ENCODE data around the gene DLX5.

DLX5 gene

GRCh38 chr7:96993094-96993865 lies 31.4 kb downstream of the DLX5 start:
- no peak overlapping the region for H3K4me3 ChIP-seq (ENCODE audit: low read depth, low read length)
- no peaks in the 10 kb centered on the region for H3K9me3 ChIP-seq (ENCODE audit: severe bottlenecking)
- no peaks in the 10 kb centered on the region for H3K27me3 ChIP-seq (ENCODE audit: insufficient read depth, low read depth, severe bottlenecking)
- H3K27ac ChIP-seq = no peak overlapping the region
- no peaks in the 10 kb centered on the region for H3K36me3 ChIP-seq
- TF ChIP-seq, protein P1, sequence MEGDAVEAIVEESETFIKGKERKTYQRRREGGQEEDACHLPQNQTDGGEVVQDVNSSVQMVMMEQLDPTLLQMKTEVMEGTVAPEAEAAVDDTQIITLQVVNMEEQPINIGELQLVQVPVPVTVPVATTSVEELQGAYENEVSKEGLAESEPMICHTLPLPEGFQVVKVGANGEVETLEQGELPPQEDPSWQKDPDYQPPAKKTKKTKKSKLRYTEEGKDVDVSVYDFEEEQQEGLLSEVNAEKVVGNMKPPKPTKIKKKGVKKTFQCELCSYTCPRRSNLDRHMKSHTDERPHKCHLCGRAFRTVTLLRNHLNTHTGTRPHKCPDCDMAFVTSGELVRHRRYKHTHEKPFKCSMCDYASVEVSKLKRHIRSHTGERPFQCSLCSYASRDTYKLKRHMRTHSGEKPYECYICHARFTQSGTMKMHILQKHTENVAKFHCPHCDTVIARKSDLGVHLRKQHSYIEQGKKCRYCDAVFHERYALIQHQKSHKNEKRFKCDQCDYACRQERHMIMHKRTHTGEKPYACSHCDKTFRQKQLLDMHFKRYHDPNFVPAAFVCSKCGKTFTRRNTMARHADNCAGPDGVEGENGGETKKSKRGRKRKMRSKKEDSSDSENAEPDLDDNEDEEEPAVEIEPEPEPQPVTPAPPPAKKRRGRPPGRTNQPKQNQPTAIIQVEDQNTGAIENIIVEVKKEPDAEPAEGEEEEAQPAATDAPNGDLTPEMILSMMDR (IDR thresholded peaks at IDR 0.05; ENCODE audit: low read depth, low read length) = no peak
- DNase-seq = no peak

DNA sequence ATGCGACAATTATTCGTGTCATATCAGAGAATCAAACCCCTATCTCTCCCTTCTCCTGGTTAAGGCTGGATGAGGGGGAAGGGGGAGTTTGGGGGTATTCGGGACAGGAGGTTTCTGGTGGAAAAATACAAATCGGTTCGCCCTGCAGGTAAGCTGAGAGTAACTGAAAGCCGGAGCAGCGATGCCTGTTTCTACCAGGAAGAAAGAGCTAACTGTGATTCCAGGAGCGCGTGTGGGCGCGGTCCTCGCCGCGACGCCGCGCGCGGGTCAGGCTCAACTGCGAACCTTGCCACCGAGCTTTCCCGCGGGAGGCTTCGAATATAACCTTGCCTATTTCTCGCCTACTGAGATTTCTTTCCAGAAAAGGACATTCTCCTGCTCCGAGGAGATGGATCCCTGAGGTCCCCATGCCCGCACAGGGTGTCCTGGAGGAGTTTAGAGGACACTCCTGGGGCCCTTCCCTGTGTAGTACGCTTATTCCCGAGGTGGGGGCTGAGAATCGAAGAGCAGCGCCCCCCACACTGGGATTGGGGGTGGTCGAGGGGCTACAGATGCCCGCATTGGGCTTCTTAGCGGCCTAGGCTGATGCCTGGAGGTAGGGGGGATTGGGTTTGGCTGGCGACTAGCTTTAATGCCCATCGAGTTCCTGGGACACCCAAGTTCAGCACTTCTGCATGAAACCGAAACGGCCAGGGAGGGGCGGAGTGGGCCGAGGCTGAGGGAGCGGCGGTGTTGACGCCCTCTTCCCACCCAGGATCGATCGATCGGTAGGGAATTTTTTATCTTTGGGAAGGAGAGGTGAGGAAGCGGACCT lies 32.2 kb downstream of the DLX5 start:
- TF ChIP-seq, protein P1 (IDR thresholded peaks at IDR 0.05; ENCODE audit: low read depth, low read length) = no peak
- no peaks in the 10 kb centered on the region for H3K27me3 ChIP-seq (ENCODE audit: insufficient read depth, low read depth, severe bottlenecking)
- H3K27ac ChIP-seq = no peak overlapping the region
- no peak for DNase-seq
- no peak overlapping the region for H3K4me3 ChIP-seq (ENCODE audit: low read depth, low read length)
- no peaks in the 10 kb centered on the region for H3K36me3 ChIP-seq
- no peaks in the 10 kb centered on the region for H3K9me3 ChIP-seq (ENCODE audit: severe bottlenecking)

GRCh38 chr7:96991546-96992191 lies 33.0 kb downstream of the DLX5 start:
- Histone ChIP-seq H3K36me3 (no peaks in the 10 kb centered on the region), H3K27me3 (ENCODE audit: insufficient read depth, low read depth, severe bottlenecking) (no peaks in the 10 kb centered on the region), H3K27ac (no peak overlapping the region), H3K9me3 (ENCODE audit: severe bottlenecking) (no peaks in the 10 kb centered on the region), H3K4me3 (ENCODE audit: low read depth, low read length) (no peak overlapping the region)
- TF ChIP-seq, protein P1 (IDR thresholded peaks at IDR 0.05; ENCODE audit: low read depth, low read length) = no peak
- DNase-seq = no peak

DNA sequence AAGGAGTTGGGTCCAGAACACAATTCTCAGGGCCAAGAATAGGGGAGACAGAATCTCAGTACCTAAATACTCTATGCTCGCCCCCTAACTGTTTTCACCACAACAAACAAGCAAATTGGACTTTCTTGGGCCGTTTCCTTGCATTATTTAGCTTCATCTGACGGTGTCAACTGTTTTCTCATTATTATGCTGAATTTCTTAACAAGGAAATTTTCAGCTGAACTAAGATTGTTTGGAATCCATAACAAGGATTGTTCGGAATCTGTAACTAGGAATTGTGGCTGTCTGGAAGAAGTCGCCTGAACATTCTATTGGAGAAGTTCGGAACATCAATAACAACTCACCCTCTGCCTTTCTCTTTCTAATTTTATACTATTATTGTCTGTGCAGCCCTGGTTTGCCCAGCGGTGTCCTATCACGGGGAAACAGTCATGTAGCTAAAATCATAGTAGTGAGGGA lies 34.7 kb downstream of the DLX5 start:
- Histone ChIP-seq H3K9me3 (ENCODE audit: severe bottlenecking) (no peaks in the 10 kb centered on the region), H3K27me3 (ENCODE audit: insufficient read depth, low read depth, severe bottlenecking) (no peaks in the 10 kb centered on the region), H3K36me3 (no peaks in the 10 kb centered on the region), H3K4me3 (ENCODE audit: low read depth, low read length) (no peak overlapping the region), H3K27ac (no peak overlapping the region)
- TF ChIP-seq, protein P1 (IDR thresholded peaks at IDR 0.05; ENCODE audit: low read depth, low read length) = no peak
- no peak for DNase-seq

DNA sequence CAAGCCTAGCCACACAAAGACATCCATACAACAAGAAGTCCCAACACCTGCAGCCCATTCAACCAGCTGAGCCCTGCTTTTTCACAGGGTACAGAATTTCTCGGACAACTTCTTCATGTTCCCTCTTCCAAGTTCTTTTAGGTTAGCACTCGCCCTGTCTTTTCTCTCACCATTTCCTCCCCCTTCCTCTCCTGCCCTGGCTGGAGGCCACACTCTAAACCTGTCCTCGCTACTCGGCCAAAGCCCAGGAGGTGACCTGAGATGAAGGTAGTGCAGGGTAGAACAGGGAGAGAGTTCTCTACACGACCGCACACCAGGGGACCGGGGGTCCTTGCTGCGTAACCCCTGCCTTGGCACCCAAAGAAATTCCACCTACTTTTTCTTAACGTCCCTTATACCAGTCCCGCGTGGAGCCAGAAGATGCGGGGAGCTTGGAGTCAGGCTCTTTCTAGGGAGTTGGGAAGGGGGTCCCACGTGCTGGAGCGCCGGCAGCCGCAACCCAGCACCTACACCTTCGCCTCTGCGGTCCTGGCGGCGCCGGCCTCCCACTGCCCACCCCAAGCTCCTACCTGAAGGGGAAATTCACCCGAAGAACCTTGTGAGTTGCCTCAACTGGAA lies 35.3 kb downstream of the DLX5 start:
- no peak overlapping the region for H3K4me3 ChIP-seq (ENCODE audit: low read depth, low read length)
- H3K27me3 ChIP-seq (ENCODE audit: insufficient read depth, low read depth, severe bottlenecking) = no peaks in the 10 kb centered on the region
- TF ChIP-seq, protein P1 (IDR thresholded peaks at IDR 0.05; ENCODE audit: low read depth, low read length) = no peak
- H3K36me3 ChIP-seq = no peaks in the 10 kb centered on the region
- H3K9me3 ChIP-seq (ENCODE audit: severe bottlenecking) = no peaks in the 10 kb centered on the region
- DNase-seq = no peak
- H3K27ac ChIP-seq = no peak overlapping the region

Data from WERI-Rb-1 (cell line).